Lower leg skin (tissue), 3 donors: ENCODE data around the gene GRIP1.

ENCODE experiments used
- POLR2A ChIP-seq, 2 donors: fragments of 450-650 bp; IDR thresholded peaks; one replicate each; pipeline ENCODE4 v1.6.1; 2016 to 2017; ENCODE audit warnings: antibody characterized with exemption in 2 of 2, mild to moderate bottlenecking in 1 of 2, moderate library complexity in 1 of 2
- TF ChIP-seq, protein P1 (sequence below), 3 donors: fragments of 450-650 bp; IDR thresholded peaks; one replicate each; pipeline ENCODE4 v1.5.1; 2016; ENCODE audit warnings: antibody characterized with exemption in 3 of 3, mild to moderate bottlenecking in 3 of 3, moderate library complexity in 2 of 3

GRCh38 chr12:66694666-66695613 is 16.1 kb upstream of the GRIP1 start:
- TF ChIP-seq, protein P1, sequence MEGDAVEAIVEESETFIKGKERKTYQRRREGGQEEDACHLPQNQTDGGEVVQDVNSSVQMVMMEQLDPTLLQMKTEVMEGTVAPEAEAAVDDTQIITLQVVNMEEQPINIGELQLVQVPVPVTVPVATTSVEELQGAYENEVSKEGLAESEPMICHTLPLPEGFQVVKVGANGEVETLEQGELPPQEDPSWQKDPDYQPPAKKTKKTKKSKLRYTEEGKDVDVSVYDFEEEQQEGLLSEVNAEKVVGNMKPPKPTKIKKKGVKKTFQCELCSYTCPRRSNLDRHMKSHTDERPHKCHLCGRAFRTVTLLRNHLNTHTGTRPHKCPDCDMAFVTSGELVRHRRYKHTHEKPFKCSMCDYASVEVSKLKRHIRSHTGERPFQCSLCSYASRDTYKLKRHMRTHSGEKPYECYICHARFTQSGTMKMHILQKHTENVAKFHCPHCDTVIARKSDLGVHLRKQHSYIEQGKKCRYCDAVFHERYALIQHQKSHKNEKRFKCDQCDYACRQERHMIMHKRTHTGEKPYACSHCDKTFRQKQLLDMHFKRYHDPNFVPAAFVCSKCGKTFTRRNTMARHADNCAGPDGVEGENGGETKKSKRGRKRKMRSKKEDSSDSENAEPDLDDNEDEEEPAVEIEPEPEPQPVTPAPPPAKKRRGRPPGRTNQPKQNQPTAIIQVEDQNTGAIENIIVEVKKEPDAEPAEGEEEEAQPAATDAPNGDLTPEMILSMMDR (IDR thresholded peaks at IDR 0.05), result no peak
- TF ChIP-seq POLR2A (IDR thresholded peaks at IDR 0.05), result no peak
